ENCODE measurements around the gene TRIM9. TPM values are rescaled to one million over a fixed set of nuclear protein-coding genes. Genes with fewer than 3 reads are reported as not detected.

Gene TRIM9
- total RNA-seq, 3 donors from 2014 or later: 0.72 to 8.7 (median 3.9) TPM

DNA sequence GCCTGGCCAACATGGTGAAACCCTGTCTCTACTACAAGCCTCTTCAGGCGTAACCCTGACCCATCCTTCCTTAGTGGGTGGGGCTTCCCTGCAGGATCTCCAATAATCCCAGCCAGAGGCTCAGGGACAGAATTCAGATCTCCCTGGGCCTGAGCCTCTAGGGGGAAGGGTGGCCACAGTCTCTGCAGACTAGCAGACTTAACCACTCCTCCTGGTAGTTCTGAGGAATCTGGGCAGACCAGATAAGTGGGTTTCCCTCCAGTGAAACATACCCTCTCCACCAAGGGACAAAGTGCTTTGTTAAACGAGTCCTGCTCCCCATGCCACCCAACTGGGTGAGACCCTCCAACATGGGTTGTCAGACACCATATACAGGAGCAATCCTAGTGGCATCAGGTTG, 36.6 kb upstream of the TRIM9 start:
- intact Hi-C loops (cut with DNase I, micrococcal nuclease): no loop called here
- H3K36me3 ChIP-seq (ENCODE audit: low read depth): no peaks in the 10 kb centered on the region
- TF ChIP-seq, protein P1, sequence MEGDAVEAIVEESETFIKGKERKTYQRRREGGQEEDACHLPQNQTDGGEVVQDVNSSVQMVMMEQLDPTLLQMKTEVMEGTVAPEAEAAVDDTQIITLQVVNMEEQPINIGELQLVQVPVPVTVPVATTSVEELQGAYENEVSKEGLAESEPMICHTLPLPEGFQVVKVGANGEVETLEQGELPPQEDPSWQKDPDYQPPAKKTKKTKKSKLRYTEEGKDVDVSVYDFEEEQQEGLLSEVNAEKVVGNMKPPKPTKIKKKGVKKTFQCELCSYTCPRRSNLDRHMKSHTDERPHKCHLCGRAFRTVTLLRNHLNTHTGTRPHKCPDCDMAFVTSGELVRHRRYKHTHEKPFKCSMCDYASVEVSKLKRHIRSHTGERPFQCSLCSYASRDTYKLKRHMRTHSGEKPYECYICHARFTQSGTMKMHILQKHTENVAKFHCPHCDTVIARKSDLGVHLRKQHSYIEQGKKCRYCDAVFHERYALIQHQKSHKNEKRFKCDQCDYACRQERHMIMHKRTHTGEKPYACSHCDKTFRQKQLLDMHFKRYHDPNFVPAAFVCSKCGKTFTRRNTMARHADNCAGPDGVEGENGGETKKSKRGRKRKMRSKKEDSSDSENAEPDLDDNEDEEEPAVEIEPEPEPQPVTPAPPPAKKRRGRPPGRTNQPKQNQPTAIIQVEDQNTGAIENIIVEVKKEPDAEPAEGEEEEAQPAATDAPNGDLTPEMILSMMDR (IDR thresholded peaks at IDR 0.05): no peak
- ATAC-seq (no peak), DNase-seq (no peak)
- H3K4me3 ChIP-seq: no peak overlapping the region
- H3K4me1 ChIP-seq (ENCODE audit: low read depth): no peaks in the 10 kb centered on the region
- no peaks in the 10 kb centered on the region for H3K9me3 ChIP-seq

DNA sequence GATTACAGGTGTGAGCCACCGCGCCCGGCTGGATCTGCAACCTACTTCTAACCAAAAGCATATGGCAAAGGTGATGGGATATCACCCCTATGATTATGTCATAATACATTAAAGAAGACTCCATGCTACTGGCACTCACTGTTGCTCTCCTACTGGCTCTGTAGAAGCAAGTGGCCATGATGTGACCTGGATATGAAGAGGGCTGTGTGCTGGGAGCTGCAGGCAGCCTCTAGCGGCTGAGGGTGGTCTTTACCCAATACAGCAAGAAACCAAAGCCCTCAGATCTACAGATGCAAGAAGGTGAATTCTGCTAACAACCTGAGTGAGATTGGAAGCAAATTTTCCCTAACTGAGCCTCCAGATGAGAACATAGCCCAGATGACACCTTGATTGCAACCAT, 34.2 kb upstream of the TRIM9 start:
- DNase-seq (no peak), ATAC-seq (no peak)
- Histone ChIP-seq H3K4me3 (no peak overlapping the region), H3K4me1 (ENCODE audit: low read depth) (no peaks in the 10 kb centered on the region), H3K9me3 (no peaks in the 10 kb centered on the region), H3K36me3 (ENCODE audit: low read depth) (no peaks in the 10 kb centered on the region)
- intact Hi-C loops (cut with DNase I, micrococcal nuclease): no loop called here
- TF ChIP-seq, protein P1 (IDR thresholded peaks at IDR 0.05): no peak

DNA sequence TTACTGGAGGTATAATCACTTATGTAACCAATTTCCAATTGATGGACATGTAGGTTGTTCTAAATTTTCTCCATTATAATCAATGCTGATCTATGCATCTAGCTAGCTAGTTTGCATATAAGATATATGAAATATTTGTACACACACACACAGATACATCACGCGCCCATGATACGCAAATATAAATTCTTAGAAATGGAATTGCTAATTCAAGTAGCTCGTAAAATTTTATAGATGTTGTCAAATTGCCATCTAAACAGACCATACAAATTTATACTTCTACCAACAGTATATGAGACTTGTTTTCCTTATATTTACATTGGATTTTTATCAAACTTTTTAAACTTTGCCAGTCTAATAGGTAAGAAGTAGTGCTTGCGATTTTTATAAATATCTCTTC, 29.1 kb upstream of the TRIM9 start:
- no peaks in the 10 kb centered on the region for H3K36me3 ChIP-seq (ENCODE audit: low read depth)
- intact Hi-C loops (cut with DNase I, micrococcal nuclease): no loop called here
- H3K4me1 ChIP-seq (ENCODE audit: low read depth): no peaks in the 10 kb centered on the region
- no peaks in the 10 kb centered on the region for H3K9me3 ChIP-seq
- ATAC-seq: no peak
- no peak for DNase-seq
- H3K4me3 ChIP-seq: no peak overlapping the region
- TF ChIP-seq, protein P1 (IDR thresholded peaks at IDR 0.05): no peak

DNA sequence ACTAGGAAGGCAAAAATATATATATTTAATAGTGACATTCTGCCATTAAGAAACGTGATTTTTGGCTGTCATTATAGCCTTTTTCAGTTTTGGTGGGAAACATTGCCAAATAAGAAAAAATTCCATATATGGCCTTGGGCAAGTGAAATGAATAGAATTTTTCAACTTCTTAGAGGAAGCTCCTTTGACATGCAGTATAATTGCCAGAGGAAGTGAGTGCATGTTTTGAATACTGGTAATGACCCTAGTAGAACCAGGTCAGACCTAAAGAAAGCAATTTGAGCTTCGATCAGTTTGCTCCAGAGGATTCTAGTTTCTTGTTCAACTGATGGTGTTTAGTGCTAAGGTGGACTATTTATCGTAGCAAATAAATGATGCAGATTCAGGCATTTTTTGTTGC, 26.2 kb upstream of the TRIM9 start:
- H3K4me3 ChIP-seq: no peak overlapping the region
- intact Hi-C loops (cut with DNase I, micrococcal nuclease): no loop called here
- no peaks in the 10 kb centered on the region for H3K4me1 ChIP-seq (ENCODE audit: low read depth)
- H3K36me3 ChIP-seq (ENCODE audit: low read depth): no peaks in the 10 kb centered on the region
- no peaks in the 10 kb centered on the region for H3K9me3 ChIP-seq
- ATAC-seq (no peak), DNase-seq (no peak)
- TF ChIP-seq, protein P1 (IDR thresholded peaks at IDR 0.05): no peak

DNA sequence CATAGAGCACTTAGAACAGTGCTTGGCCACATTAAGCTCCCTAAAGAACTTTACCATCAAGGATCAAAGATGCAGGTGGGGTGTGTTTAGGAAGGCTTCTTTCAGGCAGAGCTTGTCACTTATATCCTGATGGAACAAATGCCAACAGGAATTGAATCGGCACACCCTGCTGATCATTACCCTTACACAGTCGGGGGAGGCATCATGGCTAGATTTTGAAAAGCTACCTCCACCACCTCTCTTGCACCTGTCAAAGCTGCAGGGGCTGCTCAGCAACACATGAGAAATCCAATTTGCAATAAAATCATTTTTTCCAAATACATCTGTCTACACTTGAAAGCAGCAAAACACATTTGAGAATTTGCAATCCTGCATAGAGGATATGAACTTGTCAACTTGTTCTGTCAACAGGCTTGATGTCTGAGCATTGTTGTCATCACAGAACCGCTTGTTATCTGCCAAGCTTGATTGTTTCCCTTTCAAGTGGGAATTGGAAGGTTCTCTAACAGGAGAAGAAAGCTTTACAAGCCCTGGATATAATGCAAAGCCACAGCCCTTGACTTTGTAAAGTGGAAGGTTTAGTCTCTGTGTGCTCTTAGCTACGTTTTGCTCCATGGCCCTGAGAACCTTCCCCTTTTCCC, 24.6 kb upstream of the TRIM9 start:
- intact Hi-C loops (cut with DNase I, micrococcal nuclease): no loop called here
- ATAC-seq (no peak), DNase-seq (no peak)
- Histone ChIP-seq H3K4me1 (ENCODE audit: low read depth) (no peaks in the 10 kb centered on the region), H3K4me3 (no peak overlapping the region), H3K9me3 (no peaks in the 10 kb centered on the region), H3K36me3 (ENCODE audit: low read depth) (no peaks in the 10 kb centered on the region)
- TF ChIP-seq, protein P1 (IDR thresholded peaks at IDR 0.05): no peak

DNA sequence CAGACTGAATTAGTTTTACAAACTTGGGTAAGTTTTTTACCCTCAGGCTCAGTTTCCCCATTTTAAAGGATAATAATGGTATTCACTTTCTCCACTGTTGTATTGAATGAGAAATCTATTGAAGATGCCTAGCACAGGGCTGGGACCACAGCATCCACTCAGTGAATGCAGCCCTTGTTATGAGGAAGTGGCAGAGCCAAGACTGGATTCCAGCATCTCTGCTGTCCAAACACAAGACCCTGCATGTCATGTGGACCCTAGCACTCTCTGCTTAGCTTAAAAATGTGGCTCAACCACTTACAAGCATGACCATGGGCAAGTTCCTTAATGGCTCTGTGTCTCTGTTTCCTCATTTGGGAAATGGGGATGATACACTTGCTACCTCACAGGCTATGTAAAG, 24.1 kb upstream of the TRIM9 start:
- no peaks in the 10 kb centered on the region for H3K4me1 ChIP-seq (ENCODE audit: low read depth)
- no peak overlapping the region for H3K4me3 ChIP-seq
- no peaks in the 10 kb centered on the region for H3K36me3 ChIP-seq (ENCODE audit: low read depth)
- H3K9me3 ChIP-seq: no peaks in the 10 kb centered on the region
- TF ChIP-seq, protein P1 (IDR thresholded peaks at IDR 0.05): no peak
- intact Hi-C loops (cut with DNase I, micrococcal nuclease): no loop called here
- ATAC-seq: no peak
- DNase-seq: no peak

Data from mucosa of descending colon (tissue), 3 donors.